ENCODE measurements around the gene RTN4R.

Gene RTN4R

DNA sequence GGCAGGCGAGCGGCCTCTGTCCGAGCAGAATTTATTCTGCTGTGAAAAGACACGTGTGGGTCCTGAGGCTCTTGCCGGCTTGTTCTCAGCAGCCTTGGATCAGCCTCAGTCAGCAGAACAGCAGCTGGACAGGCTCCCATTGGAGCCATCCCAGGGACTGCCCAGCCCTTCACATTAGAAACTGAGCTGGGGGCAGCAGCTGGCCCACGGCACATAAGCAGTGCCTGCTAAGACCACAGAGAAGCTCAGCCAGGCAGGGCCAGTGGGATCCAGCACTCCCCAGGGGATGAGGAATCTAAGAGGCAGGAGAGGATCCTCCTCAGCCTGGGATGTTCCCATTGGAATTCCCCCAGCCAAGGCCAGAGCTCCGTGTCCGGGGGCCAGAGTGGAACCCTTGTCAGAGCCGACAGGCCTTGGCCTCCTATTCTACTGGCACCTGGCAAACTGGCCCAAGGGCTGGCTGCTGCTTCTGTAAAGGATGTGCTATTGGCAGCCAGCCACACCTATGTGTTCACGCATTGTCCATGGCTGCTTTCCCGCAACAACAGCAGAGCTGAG lies 18.2 kb downstream of the RTN4R start:
- Histone ChIP-seq H3K36me3 (ENCODE audit: control insufficient read depth, low read length) (no peaks in the 10 kb centered on the region), H3K4me2 (ENCODE audit: low read length) (no peak overlapping the region), H3K27ac (ENCODE audit: low read depth, low read length) (no peak overlapping the region)

GRCh38 chr22:20248461-20248978 lies 19.6 kb downstream of the RTN4R start:
- H3K27me3 ChIP-seq (ENCODE audit: control insufficient read depth, low read length): peaks cover 4% of the 10 kb centered on the region; the same call in 1 of the 2 replicates
- H3F3A ChIP-seq (ENCODE audit: control insufficient read depth, insufficient read depth): no peaks in the 10 kb centered on the region
- H3K9me3 ChIP-seq (ENCODE audit: control insufficient read depth, insufficient read depth, low read length): no peaks in the 10 kb centered on the region
- H3K4me2 ChIP-seq (ENCODE audit: low read length): no peak overlapping the region
- no peaks in the 10 kb centered on the region for H3K36me3 ChIP-seq (ENCODE audit: control insufficient read depth, low read length)
- H3K79me2 ChIP-seq (ENCODE audit: control insufficient read depth, low read length): no peaks in the 10 kb centered on the region
- H3K4me1 ChIP-seq (ENCODE audit: control insufficient read depth, low read length): peaks cover 37% of the 10 kb centered on the region
- H4K20me1 ChIP-seq (ENCODE audit: control insufficient read depth, insufficient read depth, low read depth, low read length): no peaks in the 10 kb centered on the region
- no peak overlapping the region for H3K27ac ChIP-seq (ENCODE audit: low read depth, low read length)
- H3K9me2 ChIP-seq (replicated peaks; ENCODE audit: control insufficient read depth, low read length): no peaks in the 10 kb centered on the region
- TF ChIP-seq, protein P1, sequence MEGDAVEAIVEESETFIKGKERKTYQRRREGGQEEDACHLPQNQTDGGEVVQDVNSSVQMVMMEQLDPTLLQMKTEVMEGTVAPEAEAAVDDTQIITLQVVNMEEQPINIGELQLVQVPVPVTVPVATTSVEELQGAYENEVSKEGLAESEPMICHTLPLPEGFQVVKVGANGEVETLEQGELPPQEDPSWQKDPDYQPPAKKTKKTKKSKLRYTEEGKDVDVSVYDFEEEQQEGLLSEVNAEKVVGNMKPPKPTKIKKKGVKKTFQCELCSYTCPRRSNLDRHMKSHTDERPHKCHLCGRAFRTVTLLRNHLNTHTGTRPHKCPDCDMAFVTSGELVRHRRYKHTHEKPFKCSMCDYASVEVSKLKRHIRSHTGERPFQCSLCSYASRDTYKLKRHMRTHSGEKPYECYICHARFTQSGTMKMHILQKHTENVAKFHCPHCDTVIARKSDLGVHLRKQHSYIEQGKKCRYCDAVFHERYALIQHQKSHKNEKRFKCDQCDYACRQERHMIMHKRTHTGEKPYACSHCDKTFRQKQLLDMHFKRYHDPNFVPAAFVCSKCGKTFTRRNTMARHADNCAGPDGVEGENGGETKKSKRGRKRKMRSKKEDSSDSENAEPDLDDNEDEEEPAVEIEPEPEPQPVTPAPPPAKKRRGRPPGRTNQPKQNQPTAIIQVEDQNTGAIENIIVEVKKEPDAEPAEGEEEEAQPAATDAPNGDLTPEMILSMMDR (IDR thresholded peaks at IDR 0.05; ENCODE audit: low read depth, low read length, poor library complexity, severe bottlenecking): no peak
- no peak overlapping the region for H3K4me3 ChIP-seq (ENCODE audit: low read length)

More for the DNA sequence above, 18.2 kb downstream of the RTN4R start:
- TF ChIP-seq, protein P1 (IDR thresholded peaks at IDR 0.05; ENCODE audit: low read depth, low read length, poor library complexity, severe bottlenecking): no peak
- no peak for TF ChIP-seq EZH2phosphoT487 (IDR thresholded peaks at IDR 0.05; ENCODE audit: borderline replicate concordance, low read length)
- Histone ChIP-seq H3K79me2 (ENCODE audit: control insufficient read depth, low read length) (no peaks in the 10 kb centered on the region), H3K4me1 (ENCODE audit: control insufficient read depth, low read length) (peaks cover 24% of the 10 kb centered on the region), H3K9me2 (replicated peaks; ENCODE audit: control insufficient read depth, low read length) (no peaks in the 10 kb centered on the region), H3K9me3 (ENCODE audit: control insufficient read depth, insufficient read depth, low read length) (no peaks in the 10 kb centered on the region), H3K4me3 (ENCODE audit: low read length) (no peak overlapping the region), H4K20me1 (ENCODE audit: control insufficient read depth, insufficient read depth, low read depth, low read length) (no peaks in the 10 kb centered on the region), H3F3A (ENCODE audit: control insufficient read depth, insufficient read depth) (no peaks in the 10 kb centered on the region), H3K27me3 (ENCODE audit: control insufficient read depth, low read length) (peaks cover 6% of the 10 kb centered on the region; the same call in 1 of the 2 replicates)

DNA sequence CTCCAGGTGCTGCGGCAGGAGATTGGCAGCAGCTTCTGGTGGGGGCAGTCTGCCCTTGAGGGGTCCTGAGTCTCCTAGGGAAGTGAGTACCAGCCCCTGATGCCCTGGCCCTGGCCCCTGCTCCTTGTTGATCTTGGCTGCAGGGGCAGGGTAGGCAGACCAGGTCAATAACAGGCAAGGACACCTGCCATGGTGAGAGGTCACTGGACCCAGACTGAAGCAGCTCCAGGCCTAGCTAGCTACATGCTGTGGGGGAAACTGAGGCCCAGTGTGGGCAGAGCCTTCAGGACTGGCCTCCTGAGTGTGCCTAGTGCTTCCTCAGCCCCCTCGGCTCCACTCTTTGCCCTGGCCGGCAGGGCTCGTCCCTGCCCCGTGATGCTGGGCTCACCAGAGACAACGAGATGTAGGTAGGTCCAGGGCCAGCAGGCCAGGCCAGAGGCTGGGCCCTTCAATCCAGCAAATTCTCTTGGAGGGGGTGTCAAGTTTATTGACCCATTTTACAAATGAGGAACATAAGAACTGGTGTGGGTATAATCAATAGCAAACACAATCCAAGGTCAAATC lies 20.4 kb downstream of the RTN4R start:
- H3K79me2 ChIP-seq (ENCODE audit: control insufficient read depth, low read length): no peaks in the 10 kb centered on the region
- no peaks in the 10 kb centered on the region for H3F3A ChIP-seq (ENCODE audit: control insufficient read depth, insufficient read depth)
- no peaks in the 10 kb centered on the region for H3K9me3 ChIP-seq (ENCODE audit: control insufficient read depth, insufficient read depth, low read length)
- no peak overlapping the region for H3K4me3 ChIP-seq (ENCODE audit: low read length)
- H4K20me1 ChIP-seq (ENCODE audit: control insufficient read depth, insufficient read depth, low read depth, low read length): no peaks in the 10 kb centered on the region
- TF ChIP-seq, protein P1 (IDR thresholded peaks at IDR 0.05; ENCODE audit: low read depth, low read length, poor library complexity, severe bottlenecking): no peak
- TF ChIP-seq EZH2phosphoT487 (IDR thresholded peaks at IDR 0.05; ENCODE audit: borderline replicate concordance, low read length): no peak
- peaks cover 45% of the 10 kb centered on the region for H3K4me1 ChIP-seq (ENCODE audit: control insufficient read depth, low read length)
- no peaks in the 10 kb centered on the region for H3K36me3 ChIP-seq (ENCODE audit: control insufficient read depth, low read length)
- H3K9me2 ChIP-seq (replicated peaks; ENCODE audit: control insufficient read depth, low read length): no peaks in the 10 kb centered on the region
- no peaks in the 10 kb centered on the region for H3K27me3 ChIP-seq (ENCODE audit: control insufficient read depth, low read length)
- H3K4me2 ChIP-seq (ENCODE audit: low read length): no peak overlapping the region
- H3K27ac ChIP-seq (ENCODE audit: low read depth, low read length): no peak overlapping the region

Measured in DOHH2 (cell line).